GM12874 (cell line): ENCODE results near the gene CAMKV.

Source experiments
- TF ChIP-seq, protein P1 (sequence below): IDR thresholded peaks from 2 replicates; pipeline ENCODE4 v1.5.1; 2011; ENCODE audit warnings: low read depth, mild to moderate bottlenecking, control low read depth, low read length, moderate library complexity; ENCODE audit not compliant: insufficient read depth

CAMKV gene

DNA sequence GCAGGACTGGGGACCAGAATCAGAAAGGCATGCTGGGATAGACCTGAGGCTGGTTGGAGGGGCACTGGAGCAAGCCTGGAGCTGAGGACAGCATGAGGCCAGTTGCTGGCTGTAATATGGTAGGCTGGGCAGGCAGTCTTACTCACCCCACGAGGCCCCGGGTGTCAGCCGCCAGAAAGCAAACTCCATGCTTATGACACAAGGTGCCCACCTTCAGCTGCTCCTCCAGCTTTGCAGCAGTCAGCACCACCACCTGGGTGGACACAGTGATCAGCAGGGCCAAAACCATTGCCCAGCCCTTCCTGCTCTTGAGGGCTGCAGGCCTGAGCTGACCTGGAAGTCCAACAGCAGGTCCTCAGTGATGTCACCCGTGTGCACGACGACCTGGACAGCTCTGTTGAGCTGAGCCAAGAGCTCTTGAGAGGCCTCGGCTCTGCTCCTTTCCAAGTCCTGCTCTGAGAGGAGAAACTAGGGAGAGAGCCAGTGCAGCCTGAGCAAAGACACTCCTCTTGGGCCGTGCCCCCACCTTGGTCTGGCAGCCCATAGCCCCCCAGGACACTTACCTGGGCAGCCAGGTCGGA lies 56.7 kb downstream of the CAMKV start:
- TF ChIP-seq, protein P1, sequence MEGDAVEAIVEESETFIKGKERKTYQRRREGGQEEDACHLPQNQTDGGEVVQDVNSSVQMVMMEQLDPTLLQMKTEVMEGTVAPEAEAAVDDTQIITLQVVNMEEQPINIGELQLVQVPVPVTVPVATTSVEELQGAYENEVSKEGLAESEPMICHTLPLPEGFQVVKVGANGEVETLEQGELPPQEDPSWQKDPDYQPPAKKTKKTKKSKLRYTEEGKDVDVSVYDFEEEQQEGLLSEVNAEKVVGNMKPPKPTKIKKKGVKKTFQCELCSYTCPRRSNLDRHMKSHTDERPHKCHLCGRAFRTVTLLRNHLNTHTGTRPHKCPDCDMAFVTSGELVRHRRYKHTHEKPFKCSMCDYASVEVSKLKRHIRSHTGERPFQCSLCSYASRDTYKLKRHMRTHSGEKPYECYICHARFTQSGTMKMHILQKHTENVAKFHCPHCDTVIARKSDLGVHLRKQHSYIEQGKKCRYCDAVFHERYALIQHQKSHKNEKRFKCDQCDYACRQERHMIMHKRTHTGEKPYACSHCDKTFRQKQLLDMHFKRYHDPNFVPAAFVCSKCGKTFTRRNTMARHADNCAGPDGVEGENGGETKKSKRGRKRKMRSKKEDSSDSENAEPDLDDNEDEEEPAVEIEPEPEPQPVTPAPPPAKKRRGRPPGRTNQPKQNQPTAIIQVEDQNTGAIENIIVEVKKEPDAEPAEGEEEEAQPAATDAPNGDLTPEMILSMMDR = no peak
